ACC112 (cell line): ENCODE data around the gene CFAP77.

Experiments used
- H2AFZ ChIP-seq: fragments of 200-600 bp; sonication (generic); one replicate; pipeline ENCODE4 v1.6.0; 2017; ENCODE audit warnings: antibody characterized with exemption, low read length; ENCODE audit not compliant: unreplicated experiment
- H3K27ac ChIP-seq: fragments of 200-600 bp; sonication (generic); 2 replicates; pipeline ENCODE4 v1.5.1; 2014; ENCODE audit warnings: low read depth, mild to moderate bottlenecking, antibody characterized with exemption, low read length, moderate library complexity
- H3K27me3 ChIP-seq: fragments of 200-600 bp; sonication (generic); 2 replicates; pipeline ENCODE4 v1.6.1; 2014; ENCODE audit warnings: mild to moderate bottlenecking, antibody characterized with exemption, low read length, moderate library complexity, mixed read lengths; ENCODE audit not compliant: insufficient read depth
- H3K36me3 ChIP-seq: fragments of 200-600 bp; sonication (generic); 2 replicates; pipeline ENCODE4 v1.6.1; 2016; ENCODE audit warnings: mild to moderate bottlenecking, antibody characterized with exemption, low read length, moderate library complexity, mixed read lengths; ENCODE audit not compliant: insufficient read depth
- H3K4me1 ChIP-seq: fragments of 200-600 bp; sonication (generic); one replicate; pipeline ENCODE4 v1.6.1; 2016; ENCODE audit warnings: low read length, mixed read lengths; ENCODE audit not compliant: insufficient read depth, unreplicated experiment, control insufficient read depth
- H3K4me3 ChIP-seq: fragments of 200-600 bp; sonication (generic); 2 replicates; pipeline ENCODE4 v1.5.1; 2014; ENCODE audit warnings: mild to moderate bottlenecking, low read depth, low read length
- H3K79me2 ChIP-seq: fragments of 200-600 bp; sonication (generic); one replicate; pipeline ENCODE4 v1.6.0; 2016; ENCODE audit warnings: low read length; ENCODE audit not compliant: control insufficient read depth, unreplicated experiment, insufficient read depth

CFAP77 gene

DNA sequence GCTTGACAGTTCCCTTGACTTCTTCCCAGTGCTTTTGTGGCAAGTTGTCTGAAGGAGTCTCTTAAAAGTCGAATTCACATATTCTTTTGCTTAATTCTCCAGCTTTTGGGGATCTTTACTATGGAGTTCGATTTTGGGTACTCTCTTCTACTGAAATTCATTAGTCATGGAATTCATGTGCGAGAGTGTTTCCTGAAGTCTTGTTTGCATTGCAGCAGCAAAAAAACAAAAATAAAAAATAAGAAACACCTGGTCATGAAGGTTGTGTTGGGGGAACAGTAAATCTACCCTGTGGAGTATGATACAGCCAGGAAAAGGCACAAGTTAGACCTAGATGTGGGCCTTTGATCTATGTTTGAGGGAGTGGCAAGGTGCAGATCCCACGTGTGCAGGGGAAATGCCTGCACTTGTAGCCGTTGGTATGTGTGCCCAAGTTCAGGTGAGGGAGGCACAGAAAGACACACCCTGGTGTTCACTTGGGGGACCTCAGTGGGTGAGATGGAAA lies 55.2 kb downstream of the CFAP77 start:
- Histone ChIP-seq H3K79me2 (no peaks in the 10 kb centered on the region), H2AFZ (no peak overlapping the region), H3K4me1 (no peaks in the 10 kb centered on the region), H3K4me3 (no peak overlapping the region), H3K27me3 (peaks cover 60% of the 10 kb centered on the region), H3K27ac (no peak overlapping the region), H3K36me3 (no peaks in the 10 kb centered on the region)

DNA sequence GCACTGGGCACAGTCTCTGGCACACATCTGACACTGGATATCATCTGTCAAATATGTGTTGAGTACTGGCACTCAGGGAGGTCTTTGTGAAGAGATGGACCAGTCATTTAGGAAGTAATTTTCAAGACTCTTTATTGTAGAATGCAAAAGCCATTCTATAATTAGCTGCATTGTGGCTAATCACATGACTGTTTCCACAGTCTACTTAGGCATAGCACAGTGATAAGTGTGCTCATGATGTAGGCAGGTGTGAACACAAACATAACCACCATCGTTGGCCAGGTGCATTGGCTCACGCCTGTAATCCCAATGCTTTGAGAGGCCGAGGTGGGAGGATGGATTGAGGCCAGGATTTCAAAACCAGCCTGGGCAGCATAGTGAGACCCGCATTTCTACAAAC lies 62.2 kb downstream of the CFAP77 start:
- no peak overlapping the region for H3K4me3 ChIP-seq
- H3K36me3 ChIP-seq: no peaks in the 10 kb centered on the region
- no peak overlapping the region for H2AFZ ChIP-seq
- H3K27me3 ChIP-seq: peaks cover 67% of the 10 kb centered on the region
- H3K4me1 ChIP-seq: no peaks in the 10 kb centered on the region
- no peak overlapping the region for H3K27ac ChIP-seq
- no peaks in the 10 kb centered on the region for H3K79me2 ChIP-seq

DNA sequence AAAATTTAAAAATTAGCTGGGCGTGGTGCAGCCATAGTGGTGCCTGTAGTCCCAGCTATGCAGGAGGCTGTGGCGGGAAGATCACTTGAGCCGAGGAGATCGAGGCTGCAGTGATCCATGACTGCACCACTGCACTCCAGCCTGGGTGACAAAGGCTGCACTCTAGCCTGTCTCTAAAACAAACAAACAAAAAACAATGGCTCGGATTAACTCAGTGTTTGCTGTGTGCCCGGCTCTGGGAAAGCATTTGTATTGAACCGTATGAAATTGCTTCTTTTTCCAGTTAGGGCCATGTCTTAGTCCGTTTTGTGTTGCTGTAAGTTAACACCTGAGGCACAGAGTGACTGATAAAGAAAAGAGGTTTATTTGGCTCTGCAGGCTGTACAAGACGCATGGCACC lies 62.6 kb downstream of the CFAP77 start:
- Histone ChIP-seq H2AFZ (no peak overlapping the region), H3K4me3 (no peak overlapping the region), H3K27me3 (peaks cover 67% of the 10 kb centered on the region), H3K27ac (no peak overlapping the region), H3K4me1 (no peaks in the 10 kb centered on the region), H3K36me3 (no peaks in the 10 kb centered on the region), H3K79me2 (no peaks in the 10 kb centered on the region)

DNA sequence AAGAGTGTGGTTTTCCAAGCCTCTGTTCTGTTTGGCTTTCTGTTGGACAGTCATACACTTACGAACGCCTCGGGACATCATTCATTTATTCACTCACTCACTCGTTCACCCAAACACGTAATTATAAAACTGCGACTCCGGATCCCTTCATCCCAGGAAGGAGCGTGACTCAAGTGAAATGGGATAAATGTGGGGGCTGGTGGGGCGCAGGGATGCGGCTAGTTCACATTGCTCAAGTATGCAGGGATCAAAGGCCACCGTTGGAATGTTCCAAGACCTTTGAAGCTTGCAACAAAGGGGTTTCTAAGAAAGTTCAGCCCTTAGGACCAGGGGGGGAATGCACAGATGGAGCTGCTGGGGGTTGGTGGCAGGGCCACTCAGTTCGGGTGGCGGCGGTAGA lies 64.2 kb downstream of the CFAP77 start:
- Histone ChIP-seq H3K4me1 (no peaks in the 10 kb centered on the region), H3K4me3 (no peak overlapping the region), H3K79me2 (no peaks in the 10 kb centered on the region), H2AFZ (no peak overlapping the region), H3K27me3 (peaks cover 68% of the 10 kb centered on the region), H3K36me3 (no peaks in the 10 kb centered on the region), H3K27ac (no peak overlapping the region)

DNA sequence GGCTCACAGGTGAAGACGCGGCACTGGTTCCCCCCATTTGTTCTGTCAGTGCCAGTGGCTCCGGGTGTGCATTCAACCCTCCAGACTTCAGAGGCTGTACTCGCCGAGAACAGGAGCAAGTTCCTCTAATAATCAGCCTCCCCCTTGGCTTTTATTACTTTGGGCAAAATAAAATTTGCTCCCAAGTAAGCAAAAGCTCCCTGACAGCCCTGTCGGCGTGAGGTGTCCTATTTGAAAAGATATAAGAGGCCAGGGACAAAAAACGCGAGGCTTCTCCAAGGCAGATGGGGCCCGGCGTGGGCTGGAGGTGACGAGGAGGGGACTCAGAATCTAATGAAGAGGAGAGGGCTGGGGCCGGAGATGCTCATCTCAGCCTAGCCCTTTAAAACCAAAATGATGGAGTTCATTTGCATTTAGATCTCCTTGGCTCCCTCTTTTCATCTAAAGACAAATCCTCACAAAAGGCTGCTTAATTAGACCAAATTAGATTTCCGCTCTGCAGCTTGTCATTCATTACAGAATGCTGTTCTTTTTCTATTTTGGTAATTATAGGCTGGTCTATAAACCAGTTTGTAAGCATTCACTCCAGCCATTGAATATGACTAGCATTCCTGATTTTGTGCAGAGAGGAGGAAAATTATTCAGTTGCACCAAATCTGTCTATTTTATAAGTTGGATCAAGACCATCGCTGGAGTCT lies 68.5 kb downstream of the CFAP77 start:
- H2AFZ ChIP-seq: no peak overlapping the region
- H3K4me1 ChIP-seq: no peaks in the 10 kb centered on the region

DNA sequence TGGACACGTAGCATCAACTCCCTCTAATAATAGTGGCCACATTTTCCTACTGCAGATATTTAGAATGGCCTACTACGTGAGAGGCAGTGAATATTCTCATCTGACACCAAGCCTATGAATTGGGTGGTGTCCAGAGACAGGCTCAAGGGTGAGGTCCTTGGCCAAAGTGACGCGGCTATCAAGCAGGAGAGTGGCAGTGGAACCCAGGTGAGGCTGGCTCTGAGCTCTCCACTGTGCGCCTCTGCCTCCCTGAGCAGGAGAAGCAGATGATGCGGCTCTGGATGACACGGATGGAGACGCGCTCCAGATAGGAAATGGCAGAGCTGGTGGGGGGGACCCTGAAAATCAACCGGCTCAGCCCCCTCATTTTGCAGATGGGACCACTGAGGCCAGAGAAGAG lies 69.7 kb downstream of the CFAP77 start:
- Histone ChIP-seq H3K79me2 (no peaks in the 10 kb centered on the region), H3K4me3 (no peak overlapping the region), H2AFZ (no peak overlapping the region), H3K4me1 (no peaks in the 10 kb centered on the region), H3K27ac (no peak overlapping the region), H3K27me3 (peaks cover 88% of the 10 kb centered on the region), H3K36me3 (no peaks in the 10 kb centered on the region)

More for the DNA sequence above, 68.5 kb downstream of the CFAP77 start:
- no peak overlapping the region for H3K27ac ChIP-seq
- peaks cover 88% of the 10 kb centered on the region for H3K27me3 ChIP-seq
- H3K4me3 ChIP-seq: no peak overlapping the region
- H3K79me2 ChIP-seq: no peaks in the 10 kb centered on the region
- no peaks in the 10 kb centered on the region for H3K36me3 ChIP-seq

DNA sequence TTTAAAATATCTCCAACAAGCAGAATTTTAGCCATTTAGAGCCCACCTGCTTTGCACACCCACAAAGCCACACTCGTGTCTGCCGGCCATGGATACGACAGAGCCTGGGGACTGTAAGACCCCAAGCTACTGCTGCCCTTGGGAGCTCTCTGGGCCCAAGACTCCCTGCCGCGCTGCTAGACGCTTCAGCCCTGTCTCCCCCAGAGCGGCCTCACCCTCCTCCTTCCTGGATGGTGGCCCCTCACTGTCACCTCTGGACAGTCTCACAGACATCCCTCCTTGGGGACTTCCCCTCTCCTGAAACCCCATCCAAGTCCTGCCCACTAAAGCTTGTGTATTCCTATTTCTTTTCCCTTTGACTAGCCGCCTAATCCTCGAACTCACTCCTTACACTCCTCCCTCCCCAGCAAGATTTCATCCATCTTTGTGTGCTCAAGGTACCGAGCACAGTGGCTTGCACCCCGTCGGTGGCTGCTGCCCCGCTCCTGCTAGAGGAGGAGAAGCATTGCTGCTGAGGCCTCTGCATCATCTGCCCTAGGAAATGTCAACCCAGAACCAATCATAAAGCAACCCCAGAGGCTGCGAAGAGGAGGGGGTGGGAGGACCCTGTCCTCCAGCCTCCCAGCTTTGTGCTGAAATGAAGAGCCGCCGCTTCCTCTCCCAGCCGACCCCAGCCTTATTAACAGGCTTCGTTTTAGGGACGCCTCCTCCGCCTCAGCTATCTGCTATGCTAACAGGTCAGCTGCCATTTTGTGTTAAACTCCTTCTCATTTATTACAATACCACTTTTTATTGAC lies 71.2 kb downstream of the CFAP77 start:
- no peaks in the 10 kb centered on the region for H3K4me1 ChIP-seq
- H3K79me2 ChIP-seq: no peaks in the 10 kb centered on the region
- H3K4me3 ChIP-seq: no peak overlapping the region
- H3K27ac ChIP-seq: no peak overlapping the region
- peaks cover 84% of the 10 kb centered on the region for H3K27me3 ChIP-seq
- H2AFZ ChIP-seq: no peak overlapping the region
- no peaks in the 10 kb centered on the region for H3K36me3 ChIP-seq

DNA sequence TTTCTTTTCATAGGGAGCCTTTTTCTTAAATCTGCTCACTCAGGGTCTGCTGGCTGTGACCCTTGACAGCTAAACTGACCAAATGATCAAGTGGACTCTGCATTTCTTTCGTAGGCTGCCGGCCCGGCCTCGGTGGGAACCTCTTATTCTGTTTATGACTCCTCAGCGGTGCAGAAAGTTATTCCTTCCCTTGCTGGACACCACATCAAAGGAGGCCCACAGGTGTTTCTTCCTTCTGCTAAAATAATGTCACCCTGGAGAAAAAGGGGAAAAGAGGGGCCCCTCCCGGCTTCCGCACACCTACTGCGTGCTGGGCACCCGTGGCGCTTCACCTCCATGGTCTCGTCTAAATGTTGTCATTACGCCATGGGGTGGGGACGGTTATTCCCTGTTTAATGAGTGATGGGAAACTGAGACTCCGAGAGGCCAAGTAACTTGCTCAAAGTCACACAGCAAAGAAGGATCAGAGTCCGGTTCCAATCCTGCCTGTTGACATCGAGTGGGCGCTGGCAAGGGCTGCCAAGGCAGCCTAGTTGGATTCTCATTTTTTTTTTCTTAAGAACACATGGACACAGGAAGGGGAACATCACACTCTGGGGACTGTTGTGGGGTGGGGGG lies 72.3 kb downstream of the CFAP77 start:
- Histone ChIP-seq H3K27me3 (peaks cover 85% of the 10 kb centered on the region), H3K27ac (no peak overlapping the region), H3K36me3 (no peaks in the 10 kb centered on the region), H3K4me1 (no peaks in the 10 kb centered on the region), H3K79me2 (no peaks in the 10 kb centered on the region), H2AFZ (no peak overlapping the region), H3K4me3 (no peak overlapping the region)

DNA sequence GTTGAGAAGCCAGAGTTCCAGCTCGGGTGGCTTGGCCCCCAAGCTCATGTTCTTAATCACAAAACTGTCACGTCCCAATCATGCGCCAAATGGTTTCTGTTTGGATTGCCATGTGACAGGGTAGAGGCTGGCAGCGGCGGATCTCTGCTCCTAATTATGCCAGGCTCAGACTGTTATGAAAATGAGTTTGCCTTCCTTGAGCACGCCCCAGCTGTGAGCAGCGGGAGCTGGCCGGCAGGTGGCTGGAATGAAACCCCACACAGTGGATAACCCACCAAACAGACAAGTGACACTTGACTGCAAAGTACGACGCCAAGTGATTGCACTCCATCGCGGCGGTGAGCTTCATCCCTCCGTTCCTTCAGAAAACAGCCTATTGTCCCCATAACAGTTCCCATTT lies 75.4 kb downstream of the CFAP77 start:
- Histone ChIP-seq H3K79me2 (no peaks in the 10 kb centered on the region), H3K27me3 (peaks cover 88% of the 10 kb centered on the region), H3K4me3 (no peak overlapping the region), H2AFZ (no peak overlapping the region), H3K36me3 (no peaks in the 10 kb centered on the region), H3K27ac (no peak overlapping the region), H3K4me1 (no peaks in the 10 kb centered on the region)

DNA sequence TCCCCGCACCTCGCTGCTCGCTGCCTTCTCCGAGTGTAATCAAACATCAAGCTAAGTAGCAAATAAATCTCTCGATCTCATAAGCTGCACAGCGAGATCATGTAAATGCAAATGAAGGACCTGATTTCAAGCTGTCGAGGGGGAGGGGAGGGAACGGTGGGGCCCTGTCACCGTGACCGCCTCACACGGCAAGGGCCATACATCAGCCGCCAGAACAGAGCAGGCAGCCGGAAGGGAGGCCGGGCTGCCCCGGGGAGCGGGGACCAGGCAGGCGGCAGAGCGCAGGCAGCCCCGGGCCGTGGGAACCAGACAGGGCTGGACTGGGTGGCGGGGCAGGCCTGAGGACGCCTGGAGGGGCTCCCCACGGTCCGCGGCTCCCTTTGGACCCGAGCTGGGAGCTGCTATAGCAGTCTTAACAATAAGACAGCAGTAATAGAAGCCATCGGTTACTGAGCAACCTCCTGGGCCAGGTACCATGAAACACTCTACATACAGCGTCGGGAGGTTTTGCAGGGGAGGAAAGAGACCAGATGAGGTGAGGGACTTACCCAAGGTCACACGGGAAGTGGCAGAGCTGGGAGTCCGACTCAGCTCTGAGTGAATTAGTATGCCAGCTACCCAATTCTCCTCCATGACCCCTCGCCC lies 76.8 kb downstream of the CFAP77 start:
- Histone ChIP-seq H3K79me2 (no peaks in the 10 kb centered on the region), H3K4me3 (no peak overlapping the region), H2AFZ (no peak overlapping the region), H3K4me1 (no peaks in the 10 kb centered on the region), H3K27ac (no peak overlapping the region), H3K36me3 (no peaks in the 10 kb centered on the region), H3K27me3 (peaks cover 88% of the 10 kb centered on the region)
